Measurements from ENCODE around the gene MYEOV. TPM values are rescaled to one million over a fixed set of nuclear protein-coding genes. Genes with fewer than 3 reads are reported as not detected.

The MYEOV gene
- total RNA-seq, 1 experiment from 2014 or later: 0.52 TPM

DNA sequence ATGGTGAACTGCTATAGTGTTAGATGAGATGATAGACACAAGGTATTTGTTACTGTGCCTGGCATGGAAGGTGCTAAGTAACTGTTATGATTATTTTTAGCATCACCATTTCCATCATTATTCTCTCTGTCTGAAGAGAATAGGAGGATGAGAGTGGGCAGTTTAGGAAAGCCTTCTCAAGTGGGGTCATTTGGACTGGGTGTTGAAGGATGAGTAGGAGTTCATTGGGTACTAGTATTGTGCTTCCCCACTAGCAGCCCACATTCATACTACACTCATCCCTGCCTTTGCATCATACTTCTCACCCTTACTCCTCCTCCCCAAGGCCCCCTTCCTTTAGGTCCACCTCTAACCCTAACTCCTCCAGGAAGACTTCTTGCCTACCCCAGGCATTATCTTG lies 20.6 kb downstream of the MYEOV start:
- no peaks in the 10 kb centered on the region for H3K4me1 Mint-ChIP-seq (ENCODE audit: low read depth, unreplicated experiment)
- intact Hi-C loops (cut with micrococcal nuclease; ENCODE audit: unreplicated experiment): no loop called here
- H3K27ac Mint-ChIP-seq (ENCODE audit: unreplicated experiment): no peak overlapping the region
- H3K9me3 ChIP-seq: no peaks in the 10 kb centered on the region
- H3K27me3 Mint-ChIP-seq (ENCODE audit: insufficient read depth, unreplicated experiment): no peaks in the 10 kb centered on the region
- H3K36me3 Mint-ChIP-seq (ENCODE audit: insufficient read depth, unreplicated experiment): no peaks in the 10 kb centered on the region
- no peaks in the 10 kb centered on the region for H3K27me3 ChIP-seq (replicated peaks; ENCODE audit: control insufficient read depth, insufficient read depth, low read length)
- POLR2A ChIA-PET: no interaction called here
- BruUV-seq (replicated peaks): no TSS peak
- no peaks in the 10 kb centered on the region for H3K4me1 ChIP-seq
- no peaks in the 10 kb centered on the region for H3K36me3 ChIP-seq (ENCODE audit: control insufficient read depth, insufficient read depth, low read length)
- peaks cover 6% of the 10 kb centered on the region for H3K9me3 Mint-ChIP-seq (ENCODE audit: unreplicated experiment)
- DNase-seq: peak in 1 of 2 experiments; percentile 4
- H3K4me3 Mint-ChIP-seq (ENCODE audit: unreplicated experiment): no peak overlapping the region
- CTCF ChIA-PET: no interaction called here
- TF ChIP-seq, protein P1, sequence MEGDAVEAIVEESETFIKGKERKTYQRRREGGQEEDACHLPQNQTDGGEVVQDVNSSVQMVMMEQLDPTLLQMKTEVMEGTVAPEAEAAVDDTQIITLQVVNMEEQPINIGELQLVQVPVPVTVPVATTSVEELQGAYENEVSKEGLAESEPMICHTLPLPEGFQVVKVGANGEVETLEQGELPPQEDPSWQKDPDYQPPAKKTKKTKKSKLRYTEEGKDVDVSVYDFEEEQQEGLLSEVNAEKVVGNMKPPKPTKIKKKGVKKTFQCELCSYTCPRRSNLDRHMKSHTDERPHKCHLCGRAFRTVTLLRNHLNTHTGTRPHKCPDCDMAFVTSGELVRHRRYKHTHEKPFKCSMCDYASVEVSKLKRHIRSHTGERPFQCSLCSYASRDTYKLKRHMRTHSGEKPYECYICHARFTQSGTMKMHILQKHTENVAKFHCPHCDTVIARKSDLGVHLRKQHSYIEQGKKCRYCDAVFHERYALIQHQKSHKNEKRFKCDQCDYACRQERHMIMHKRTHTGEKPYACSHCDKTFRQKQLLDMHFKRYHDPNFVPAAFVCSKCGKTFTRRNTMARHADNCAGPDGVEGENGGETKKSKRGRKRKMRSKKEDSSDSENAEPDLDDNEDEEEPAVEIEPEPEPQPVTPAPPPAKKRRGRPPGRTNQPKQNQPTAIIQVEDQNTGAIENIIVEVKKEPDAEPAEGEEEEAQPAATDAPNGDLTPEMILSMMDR (IDR thresholded peaks at IDR 0.05; ENCODE audit: insufficient read depth in 1 of 2, low read depth in 1 of 2, low read length in 1 of 2, severe bottlenecking in 1 of 2, unreplicated experiment in 1 of 2): no peak
- H3K4me3 ChIP-seq (ENCODE audit: low read depth, low read length): no peak overlapping the region

DNA sequence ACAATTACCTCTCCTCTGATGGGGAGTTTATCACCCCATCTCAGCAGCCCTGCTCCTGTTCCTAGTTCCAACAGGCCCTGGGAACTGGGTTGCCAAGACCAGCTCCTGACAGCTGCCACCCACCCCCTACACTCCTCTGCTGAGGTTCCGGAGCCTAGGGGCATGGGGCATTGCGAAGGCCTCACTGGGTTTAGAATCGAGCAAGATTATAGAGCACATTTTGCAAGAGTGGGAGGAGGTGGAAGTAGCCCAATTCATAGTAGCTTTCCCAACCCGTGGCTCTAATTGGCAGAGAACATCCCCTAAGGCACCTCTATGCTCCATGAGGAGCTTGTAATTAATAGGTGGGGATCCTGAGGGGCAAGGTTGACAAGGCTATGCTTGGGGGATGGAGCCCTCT lies 23.0 kb downstream of the MYEOV start:
- TF ChIP-seq, protein P1 (IDR thresholded peaks at IDR 0.05; ENCODE audit: insufficient read depth in 1 of 2, low read depth in 1 of 2, low read length in 1 of 2, severe bottlenecking in 1 of 2, unreplicated experiment in 1 of 2): no peak
- Mint-ChIP-seq H3K4me3 (ENCODE audit: unreplicated experiment) (no peak overlapping the region), H3K27ac (ENCODE audit: unreplicated experiment) (no peak overlapping the region), H3K9me3 (ENCODE audit: unreplicated experiment) (peaks cover 6% of the 10 kb centered on the region), H3K4me1 (ENCODE audit: low read depth, unreplicated experiment) (no peaks in the 10 kb centered on the region), H3K36me3 (ENCODE audit: insufficient read depth, unreplicated experiment) (no peaks in the 10 kb centered on the region), H3K27me3 (ENCODE audit: insufficient read depth, unreplicated experiment) (no peaks in the 10 kb centered on the region)
- H3K4me1 ChIP-seq: no peaks in the 10 kb centered on the region
- H3K27me3 ChIP-seq (replicated peaks; ENCODE audit: control insufficient read depth, insufficient read depth, low read length): no peaks in the 10 kb centered on the region
- H3K9me3 ChIP-seq: no peaks in the 10 kb centered on the region
- DNase-seq: peak in 1 of 2 experiments; percentile 23
- no peaks in the 10 kb centered on the region for H3K36me3 ChIP-seq (ENCODE audit: control insufficient read depth, insufficient read depth, low read length)
- no peak overlapping the region for H3K4me3 ChIP-seq (ENCODE audit: low read depth, low read length)
- intact Hi-C loops (cut with micrococcal nuclease; ENCODE audit: unreplicated experiment): no loop called here
- POLR2A ChIA-PET: no interaction called here
- CTCF ChIA-PET: no interaction called here
- BruUV-seq (replicated peaks): no TSS peak

DNA sequence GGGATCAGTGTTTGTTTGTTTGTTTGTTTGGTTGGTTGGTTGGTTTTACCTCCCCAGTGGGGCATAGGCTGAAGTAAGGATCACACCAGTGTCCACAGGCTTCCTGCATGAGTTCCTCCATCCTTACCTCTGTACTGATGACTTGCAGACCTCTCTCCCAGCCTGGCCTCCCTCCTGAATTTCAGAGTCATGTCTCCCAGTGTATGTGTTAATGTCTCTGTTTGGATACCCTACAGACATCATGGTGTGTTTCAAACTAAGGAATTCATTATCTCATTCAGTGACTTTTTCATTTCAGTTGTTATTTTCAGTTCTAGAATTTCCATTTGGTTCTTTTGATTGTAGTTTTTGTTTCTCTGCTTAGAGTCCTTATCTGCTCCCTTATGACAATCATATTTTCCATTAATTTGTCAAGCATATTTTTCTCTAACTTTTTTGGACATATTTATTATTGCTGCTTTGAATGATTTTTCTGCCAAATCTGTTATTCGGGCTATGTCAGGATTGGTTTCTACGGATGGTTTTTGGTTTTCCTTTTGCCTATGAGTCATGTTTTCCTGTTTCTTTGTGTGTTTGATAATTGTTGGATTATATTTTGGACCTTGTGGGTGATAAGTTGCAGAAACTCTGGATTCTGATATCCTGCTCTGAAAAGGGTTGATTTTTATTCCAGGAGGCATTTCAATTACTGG lies 23.6 kb downstream of the MYEOV start:
- TF ChIP-seq, protein P1 (IDR thresholded peaks at IDR 0.05; ENCODE audit: insufficient read depth in 1 of 2, low read depth in 1 of 2, low read length in 1 of 2, severe bottlenecking in 1 of 2, unreplicated experiment in 1 of 2): no peak
- no TSS peak for BruUV-seq (replicated peaks)
- CTCF ChIA-PET: no interaction called here
- Histone ChIP-seq H3K4me1 (no peaks in the 10 kb centered on the region), H3K27me3 (replicated peaks; ENCODE audit: control insufficient read depth, insufficient read depth, low read length) (no peaks in the 10 kb centered on the region), H3K36me3 (ENCODE audit: control insufficient read depth, insufficient read depth, low read length) (no peaks in the 10 kb centered on the region), H3K9me3 (no peaks in the 10 kb centered on the region), H3K4me3 (ENCODE audit: low read depth, low read length) (no peak overlapping the region)
- DNase-seq: no peak
- no peak overlapping the region for H3K4me3 Mint-ChIP-seq (ENCODE audit: unreplicated experiment)
- intact Hi-C loops (cut with micrococcal nuclease; ENCODE audit: unreplicated experiment): no loop called here
- POLR2A ChIA-PET: no interaction called here
- no peaks in the 10 kb centered on the region for H3K27me3 Mint-ChIP-seq (ENCODE audit: insufficient read depth, unreplicated experiment)
- no peak overlapping the region for H3K27ac Mint-ChIP-seq (ENCODE audit: unreplicated experiment)
- H3K4me1 Mint-ChIP-seq (ENCODE audit: low read depth, unreplicated experiment): no peaks in the 10 kb centered on the region
- H3K9me3 Mint-ChIP-seq (ENCODE audit: unreplicated experiment): peaks cover 6% of the 10 kb centered on the region
- H3K36me3 Mint-ChIP-seq (ENCODE audit: insufficient read depth, unreplicated experiment): no peaks in the 10 kb centered on the region

Measured in Caco-2 (cell line).